T-helper 2 cell (primary cell): ENCODE data around the gene GRAMD2A.

Experiments used
- DNase-seq, 5 experiments: peaks; one replicate each; pipeline versions ENCODE4 v3.0.0 to v3.0.0-alpha.2; 2012 to 2022

The GRAMD2A gene

GRCh38 chr15:72167445-72167844, 30.1 kb downstream of the GRAMD2A start:
- no peak for DNase-seq

- no peak for DNase-seq
Observed at GRCh38 chr15:72166716-72167417, 30.7 kb downstream of the GRAMD2A start.

- no peak for DNase-seq
Observed at GRCh38 chr15:72163719-72164118, 33.9 kb downstream of the GRAMD2A start.

GRCh38 chr15:72162569-72162968, 35.0 kb downstream of the GRAMD2A start:
- no peak for DNase-seq

GRCh38 chr15:72161361-72162132, 36.0 kb downstream of the GRAMD2A start:
- no peak for DNase-seq

GRCh38 chr15:72160696-72161245, 36.8 kb downstream of the GRAMD2A start:
- DNase-seq, result no peak

GRCh38 chr15:72156928-72157327, 40.7 kb downstream of the GRAMD2A start:
- DNase-seq, result no peak

GRCh38 chr15:72155635-72156616, 41.7 kb downstream of the GRAMD2A start:
- peak; percentile 42 to 79 (median 63) for DNase-seq

GRCh38 chr15:72155003-72155621, 42.5 kb downstream of the GRAMD2A start:
- no peak for DNase-seq

- DNase-seq, result no peak
Observed at GRCh38 chr15:72154316-72154715, 43.3 kb downstream of the GRAMD2A start.

- no peak for DNase-seq
Observed at GRCh38 chr15:72153269-72154000, 44.2 kb downstream of the GRAMD2A start.

GRCh38 chr15:72147418-72147817, 50.2 kb downstream of the GRAMD2A start:
- DNase-seq, result no peak

GRCh38 chr15:72146934-72147333, 50.7 kb downstream of the GRAMD2A start:
- no peak for DNase-seq

- DNase-seq, result no peak
Observed at GRCh38 chr15:72146221-72146620, 51.4 kb downstream of the GRAMD2A start.

- peak in 1 of 5 experiments; percentile 35 for DNase-seq
Observed at GRCh38 chr15:72141171-72142084, 56.2 kb downstream of the GRAMD2A start.

- no peak for DNase-seq
Observed at GRCh38 chr15:72140088-72140487, 57.5 kb downstream of the GRAMD2A start.

GRCh38 chr15:72139667-72140066, 57.9 kb downstream of the GRAMD2A start:
- no peak for DNase-seq

GRCh38 chr15:72136170-72137051, 61.2 kb downstream of the GRAMD2A start:
- no peak for DNase-seq

- no peak for DNase-seq
Observed at GRCh38 chr15:72135719-72136118, 61.9 kb downstream of the GRAMD2A start.
